Measurements from ENCODE around the gene FHAD1. TPM values are rescaled to one million over a fixed set of nuclear protein-coding genes. Genes with fewer than 3 reads are reported as not detected.
A peak's percentile ranks its signal among the peaks of the same experiment; 100 is the strongest.

FHAD1 gene
- total RNA-seq (2014; rRNA removed; shearing (Covaris generic)) = not detected in 2 replicates
- not detected in 2 replicates for total RNA-seq (2022)
- Bru-seq, nascent RNA = percentile 4 among the genes with signal in this experiment
- percentile 1 among the genes with signal in this experiment for BruChase-seq, experiment 1, labeled RNA remaining after a 6-hour chase
- percentile 4 among the genes with signal in this experiment for BruChase-seq, experiment 2, labeled RNA remaining after a 2-hour chase
- long read RNA-seq = 0 reads

- no peaks in the 10 kb centered on the region for H3K9me3 ChIP-seq (ENCODE audit: low read length)
- no peak for TF ChIP-seq EZH2phosphoT487 (IDR thresholded peaks at IDR 0.05; ENCODE audit: borderline replicate concordance, low read depth, low read length)
- TF ChIP-seq CTCF (conservative IDR thresholded peaks at IDR 0.05; ENCODE audit: low read length) = no peak
- POLR2A ChIA-PET = interaction anchor here (0.6 kb wide), 1 partner anchor 201 kb away, joined by 8 read pairs; no protein-coding TSS in a partner anchor
- H3K36me3 ChIP-seq (ENCODE audit: insufficient read depth, low read length) = no peaks in the 10 kb centered on the region
- no peaks in the 10 kb centered on the region for H3K9me2 ChIP-seq (ENCODE audit: insufficient read depth, low read length)
- H3K4me1 ChIP-seq (ENCODE audit: insufficient read depth, low read length, poor library complexity, severe bottlenecking) = no peaks in the 10 kb centered on the region
- peak within 1 kb of the TSS; percentile 25; the same call in 1 of the 2 replicates for H3K4me2 ChIP-seq (ENCODE audit: low read length)
- H3K4me3 ChIP-seq (ENCODE audit: low read depth, low read length, poor library complexity, severe bottlenecking) = peak within 1 kb of the TSS; percentile 51
- intact Hi-C loops (cut with micrococcal nuclease; ENCODE audit: unreplicated experiment) = no loop called here
- H2AFZ ChIP-seq (ENCODE audit: low read length) = no peak within 1 kb of the TSS
- peak; percentile 48 for DNase-seq (ENCODE audit: low spot score)
- no TSS peak for BruUV-seq (replicated peaks)
- CTCF ChIA-PET (ENCODE audit: unreplicated experiment) = no interaction called here
- no peaks in the 10 kb centered on the region for H4K20me1 ChIP-seq (ENCODE audit: insufficient read depth, low read length)
- H3K27ac ChIP-seq (ENCODE audit: low read depth, low read length, poor library complexity, severe bottlenecking) = no peak within 1 kb of the TSS
- H3K79me2 ChIP-seq (ENCODE audit: insufficient read depth, low read depth, low read length) = no peaks in the 10 kb centered on the region
Measured at GRCh38 chr1:15246960-15247614, at the start of gene FHAD1. Gene FHAD1 (plus strand): TSS chr1:15247223. CDS start chr1:15251785, 4,562 bp downstream.

GRCh38 chr1:15197591-15198447 lies 49.2 kb upstream of the FHAD1 start:
- ChIA-PET CTCF (ENCODE audit: unreplicated experiment) (no interaction called here), POLR2A (no interaction called here)
- Histone ChIP-seq H3K79me2 (ENCODE audit: insufficient read depth, low read depth, low read length) (no peaks in the 10 kb centered on the region), H3K36me3 (ENCODE audit: insufficient read depth, low read length) (no peaks in the 10 kb centered on the region), H4K20me1 (ENCODE audit: insufficient read depth, low read length) (no peaks in the 10 kb centered on the region), H3K4me1 (ENCODE audit: insufficient read depth, low read length, poor library complexity, severe bottlenecking) (no peaks in the 10 kb centered on the region), H3K4me2 (ENCODE audit: low read length) (no peak overlapping the region), H3K4me3 (ENCODE audit: low read depth, low read length, poor library complexity, severe bottlenecking) (no peak overlapping the region), H3K9me3 (ENCODE audit: low read length) (no peaks in the 10 kb centered on the region), H3K27ac (ENCODE audit: low read depth, low read length, poor library complexity, severe bottlenecking) (no peak overlapping the region), H2AFZ (ENCODE audit: low read length) (no peak overlapping the region), H3K9me2 (ENCODE audit: insufficient read depth, low read length) (no peaks in the 10 kb centered on the region)
- TF ChIP-seq CTCF (conservative IDR thresholded peaks at IDR 0.05; ENCODE audit: low read length) = no peak
- no peak for DNase-seq (ENCODE audit: low spot score)
- BruUV-seq (replicated peaks) = no TSS peak
- intact Hi-C loops (cut with micrococcal nuclease; ENCODE audit: unreplicated experiment) = no loop called here
